Sigmoid colon (tissue), 7 donors: Measurements from ENCODE around the gene OPCML. TPM values are rescaled to one million over a fixed set of nuclear protein-coding genes. Genes with fewer than 3 reads are reported as not detected.

Experiments used
- DNase-seq: peaks from one replicate; pipeline ENCODE4 v3.0.0-alpha.2; 2019
- H3K27ac ChIP-seq, 4 donors: fragments of 200-600 bp; sonication (generic); one replicate each; pipeline ENCODE4 v1.5.1; 2016 to 2019; ENCODE audit warnings: mild to moderate bottlenecking in 1 of 4
- H3K27me3 ChIP-seq, 3 donors: fragments of 200-600 bp; sonication (generic); one replicate each; pipeline ENCODE4 v1.5.1; 2019; ENCODE audit warnings: mild to moderate bottlenecking in 1 of 3
- H3K36me3 ChIP-seq, 4 donors: fragments of 200-600 bp; sonication (generic); one replicate each; pipeline ENCODE4 v1.5.1; 2016 to 2019
- H3K4me1 ChIP-seq, 4 donors: fragments of 200-600 bp; sonication (generic); one replicate each; pipeline ENCODE4 v1.5.1; 2017 to 2019
- H3K4me3 ChIP-seq, 4 donors: fragments of 200-600 bp; sonication (generic); one replicate each; pipeline ENCODE4 v1.5.1; 2017 to 2019; ENCODE audit warnings: mild to moderate bottlenecking in 2 of 4, moderate library complexity in 1 of 4
- H3K9me3 ChIP-seq, 4 donors: fragments of 200-600 bp in 3 of 4; sonication (generic) in 3 of 4; one replicate each; pipeline versions ENCODE4 v1.5.1 to v1.6.1; 2013 to 2019
- CTCF ChIP-seq, 4 experiments: fragments of 450-650 bp in 3 of 4; fragments of 200-600 bp in 1 of 4; IDR thresholded peaks; one replicate each; pipeline ENCODE4 v1.5.1; 2016 to 2019; ENCODE audit warnings: antibody characterized with exemption in 4 of 4, mild to moderate bottlenecking in 3 of 4, moderate library complexity in 2 of 4
- EP300 ChIP-seq, 4 donors: sonication (generic); formaldehyde crosslinking; IDR thresholded peaks; one replicate each; pipeline ENCODE4 v1.6.1; 2017; ENCODE audit warnings: antibody characterized with exemption in 4 of 4
- POLR2A ChIP-seq, 2 donors: fragments of 450-650 bp; IDR thresholded peaks; one replicate each; pipeline ENCODE4 v1.6.1; 2016; ENCODE audit warnings: antibody characterized with exemption in 2 of 2, mild to moderate bottlenecking in 2 of 2, moderate library complexity in 2 of 2
- POLR2AphosphoS5 ChIP-seq, 4 donors: sonication (generic); formaldehyde crosslinking; IDR thresholded peaks; one replicate each; pipeline ENCODE4 v1.6.1; 2017; ENCODE audit warnings: antibody characterized with exemption in 4 of 4
- WGBS, 2 donors: extraction: QIAGEN DNeasy Blood & Tissue Kit; methylation state at CpG; one replicate each; pipeline ENCODE4 v1.1.7; 2013; 5-methylcytosine and 5-hydroxymethylcytosine counted together
- intact Hi-C: fragments of 100-400 bp; cut with DNase I; formaldehyde crosslinking; loops from one replicate; pipeline ENCODE4 v1.15.1; 2023
- polyA plus RNA-seq, 3 donors: library from polyadenylated mRNA; stranded (reverse); fragments of 200-250 nt; gene quantifications; one replicate each; pipeline ENCODE4 v1.2.3, GENCODE V29; 2013
- total RNA-seq, 4 donors: library from RNA; depleted of rRNA; stranded (reverse); fragments of >200 nt; gene quantifications; one replicate each; pipeline ENCODE4 v1.1.0, GENCODE V29; 2016
- donor health status: healthy with polysubstance abuse.
- donor health status: Bipolar disorder and iron deficiency.
- donor health status: healthy.

The OPCML gene
- total and polyA plus RNA-seq, 7 donors, result under 0.01 to 0.14 (median 0.03) TPM; not detected in 4

- Histone ChIP-seq H3K27ac (no peak overlapping the region), H3K4me3 (no peak overlapping the region), H3K9me3 (no peaks in the 10 kb centered on the region), H3K4me1 (peaks cover 0 to 13% (median 0%) of the 10 kb centered on the region in 4 donors), H3K27me3 (peaks cover 0 to 14% (median 0%) of the 10 kb centered on the region in 3 donors), H3K36me3 (no peaks in the 10 kb centered on the region)
- 87 to 89% methylated on average over 4 of the region's 4 CpGs for WGBS, 2 donors
- intact Hi-C loops, result no loop called here
- no peak for TF ChIP-seq EP300 (IDR thresholded peaks at IDR 0.05)
- TF ChIP-seq POLR2AphosphoS5 (IDR thresholded peaks at IDR 0.05), result no peak
- no peak for TF ChIP-seq POLR2A (IDR thresholded peaks at IDR 0.05)
- no peak for TF ChIP-seq CTCF (IDR thresholded peaks at IDR 0.05)
- no peak for DNase-seq
Measured at GRCh38 chr11:133219543-133219942, 312.8 kb downstream of the OPCML start.

- DNase-seq, result no peak
- no peaks in the 10 kb centered on the region for H3K9me3 ChIP-seq
- H3K36me3 ChIP-seq, result no peaks in the 10 kb centered on the region
- H3K27ac ChIP-seq, result no peak overlapping the region
- TF ChIP-seq POLR2A (IDR thresholded peaks at IDR 0.05), result no peak
- intact Hi-C loops, result no loop called here
- peaks cover 0 to 10% (median 0%) of the 10 kb centered on the region in 3 donors for H3K27me3 ChIP-seq
- H3K4me1 ChIP-seq, result no peaks in the 10 kb centered on the region
- no peak overlapping the region for H3K4me3 ChIP-seq
Measured at GRCh38 chr11:133216813-133217212, 315.5 kb downstream of the OPCML start.

GRCh38 chr11:133215596-133216230 is 316.6 kb downstream of the OPCML start:
- Histone ChIP-seq H3K27ac (no peak overlapping the region), H3K36me3 (no peaks in the 10 kb centered on the region), H3K9me3 (no peaks in the 10 kb centered on the region), H3K4me1 (no peaks in the 10 kb centered on the region), H3K4me3 (no peak overlapping the region), H3K27me3 (peaks cover 0 to 13% (median 0%) of the 10 kb centered on the region in 3 donors)
- intact Hi-C loops, result no loop called here
- DNase-seq, result no peak
- no peak for TF ChIP-seq POLR2A (IDR thresholded peaks at IDR 0.05)
- 70 to 82% methylated on average over 10 of the region's 10 CpGs for WGBS, 2 donors

- Histone ChIP-seq H3K36me3 (no peaks in the 10 kb centered on the region), H3K4me3 (no peak overlapping the region), H3K27ac (no peak overlapping the region), H3K9me3 (no peaks in the 10 kb centered on the region), H3K4me1 (no peaks in the 10 kb centered on the region), H3K27me3 (peaks cover 0 to 13% (median 0%) of the 10 kb centered on the region in 3 donors)
- TF ChIP-seq POLR2AphosphoS5 (IDR thresholded peaks at IDR 0.05) (no peak), EP300 (IDR thresholded peaks at IDR 0.05) (no peak), CTCF (IDR thresholded peaks at IDR 0.05) (no peak), POLR2A (IDR thresholded peaks at IDR 0.05) (no peak)
- 43 to 48% methylated on average over 4 of the region's 4 CpGs for WGBS, 2 donors
- intact Hi-C loops, result no loop called here
- no peak for DNase-seq
Measured at GRCh38 chr11:133214646-133215045, 317.7 kb downstream of the OPCML start.

- Histone ChIP-seq H3K4me3 (no peak overlapping the region), H3K4me1 (no peaks in the 10 kb centered on the region), H3K27me3 (peaks cover 0 to 8% (median 0%) of the 10 kb centered on the region in 3 donors), H3K36me3 (no peaks in the 10 kb centered on the region), H3K9me3 (no peaks in the 10 kb centered on the region), H3K27ac (no peak overlapping the region)
- 81 to 85% methylated on average over 8 of the region's 8 CpGs for WGBS, 2 donors
- intact Hi-C loops, result no loop called here
- no peak for TF ChIP-seq POLR2AphosphoS5 (IDR thresholded peaks at IDR 0.05)
- TF ChIP-seq POLR2A (IDR thresholded peaks at IDR 0.05), result no peak
- no peak for TF ChIP-seq EP300 (IDR thresholded peaks at IDR 0.05)
- no peak for TF ChIP-seq CTCF (IDR thresholded peaks at IDR 0.05)
- no peak for DNase-seq
Measured at GRCh38 chr11:133212201-133212600, 320.1 kb downstream of the OPCML start.

GRCh38 chr11:133207995-133208394 is 324.3 kb downstream of the OPCML start:
- 35 to 67% methylated on average over 5 of the region's 5 CpGs for WGBS, 2 donors

More at GRCh38 chr11:133207995-133208394, 324.3 kb downstream of the OPCML start:
- DNase-seq, result no peak
- no peak overlapping the region for H3K27ac ChIP-seq
- no peaks in the 10 kb centered on the region for H3K4me1 ChIP-seq
- intact Hi-C loops, result no loop called here
- no peak overlapping the region for H3K4me3 ChIP-seq
- no peaks in the 10 kb centered on the region for H3K36me3 ChIP-seq
- no peak for TF ChIP-seq POLR2AphosphoS5 (IDR thresholded peaks at IDR 0.05)
- TF ChIP-seq POLR2A (IDR thresholded peaks at IDR 0.05), result no peak
- no peak for TF ChIP-seq EP300 (IDR thresholded peaks at IDR 0.05)
- H3K27me3 ChIP-seq, result peaks cover 0 to 3% (median 0%) of the 10 kb centered on the region in 3 donors
- H3K9me3 ChIP-seq, result no peaks in the 10 kb centered on the region
